Coronary artery (tissue), 2 donors: Measurements from ENCODE around the gene PASK.

Experiments used
- DNase-seq: peaks from one replicate; pipeline ENCODE4 v3.0.0-alpha.2; 2017; ENCODE audit warnings: low spot score
- H3K27ac ChIP-seq, 2 donors: fragments of 200-600 bp; sonication (generic); one replicate each; pipeline ENCODE4 v1.5.1; 2016 to 2019
- H3K4me3 ChIP-seq: fragments of 200-600 bp; sonication (generic); 2 replicates; pipeline ENCODE4 v1.5.1; 2016; ENCODE audit warnings: mild to moderate bottlenecking, moderate library complexity
- CTCF ChIP-seq: fragments of 200-600 bp; sonication (generic); IDR thresholded peaks from one replicate; pipeline ENCODE4 v1.5.1; 2019; ENCODE audit warnings: antibody characterized with exemption

Gene PASK

GRCh38 chr2:241161646-241162281 lies 12.5 kb upstream of the PASK start:
- H3K4me3 ChIP-seq = no peak overlapping the region
- H3K27ac ChIP-seq = peak overlapping the region; percentile 39 to 82
- DNase-seq = peak; percentile 84
- no peak for TF ChIP-seq CTCF

DNA sequence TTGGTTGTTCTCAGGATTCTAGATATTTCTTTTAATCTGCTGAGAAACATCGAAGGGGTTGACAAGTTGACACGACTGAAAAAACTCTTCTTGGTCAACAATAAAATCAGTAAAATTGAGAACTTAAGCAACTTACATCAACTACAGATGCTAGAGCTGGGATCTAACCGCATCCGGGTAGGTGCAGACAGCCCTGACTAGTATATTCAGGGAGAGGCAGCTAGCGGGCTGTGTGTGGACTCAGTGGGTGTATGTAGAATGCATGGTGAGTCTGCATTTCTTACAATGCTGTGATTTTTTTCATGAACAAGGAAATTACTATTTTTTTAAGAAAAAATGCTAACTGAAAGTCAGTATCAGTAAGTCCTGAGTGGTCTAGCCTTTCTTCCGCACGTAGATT lies 11.0 kb upstream of the PASK start:
- no peak for TF ChIP-seq CTCF
- H3K27ac ChIP-seq = no peak overlapping the region
- no peak overlapping the region for H3K4me3 ChIP-seq
- no peak for DNase-seq

- DNase-seq = no peak
- Histone ChIP-seq H3K27ac (no peak overlapping the region), H3K4me3 (no peak overlapping the region)
- TF ChIP-seq CTCF = no peak
Measured at GRCh38 chr2:241159116-241159515, 9.8 kb upstream of the PASK start.

DNA sequence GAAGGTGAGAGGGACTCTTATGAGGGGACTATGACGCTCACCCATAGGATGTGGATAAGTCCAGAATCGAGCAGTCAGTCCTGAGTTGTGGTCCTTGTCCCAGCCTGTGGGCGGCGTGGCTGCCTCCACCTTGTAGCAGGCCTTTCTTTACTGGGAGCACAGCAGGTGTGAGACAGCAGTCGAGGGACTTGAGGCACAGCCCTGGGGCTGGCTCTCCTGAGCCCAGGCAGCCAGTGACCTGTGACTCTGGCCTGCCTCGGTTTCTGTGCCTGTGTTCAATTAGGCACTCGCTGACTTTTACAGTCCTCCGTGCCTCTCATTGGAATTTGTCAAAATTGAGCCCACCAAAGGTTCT lies 9.3 kb upstream of the PASK start:
- no peak overlapping the region for H3K27ac ChIP-seq
- no peak for TF ChIP-seq CTCF
- H3K4me3 ChIP-seq = no peak overlapping the region
- DNase-seq = no peak

DNA sequence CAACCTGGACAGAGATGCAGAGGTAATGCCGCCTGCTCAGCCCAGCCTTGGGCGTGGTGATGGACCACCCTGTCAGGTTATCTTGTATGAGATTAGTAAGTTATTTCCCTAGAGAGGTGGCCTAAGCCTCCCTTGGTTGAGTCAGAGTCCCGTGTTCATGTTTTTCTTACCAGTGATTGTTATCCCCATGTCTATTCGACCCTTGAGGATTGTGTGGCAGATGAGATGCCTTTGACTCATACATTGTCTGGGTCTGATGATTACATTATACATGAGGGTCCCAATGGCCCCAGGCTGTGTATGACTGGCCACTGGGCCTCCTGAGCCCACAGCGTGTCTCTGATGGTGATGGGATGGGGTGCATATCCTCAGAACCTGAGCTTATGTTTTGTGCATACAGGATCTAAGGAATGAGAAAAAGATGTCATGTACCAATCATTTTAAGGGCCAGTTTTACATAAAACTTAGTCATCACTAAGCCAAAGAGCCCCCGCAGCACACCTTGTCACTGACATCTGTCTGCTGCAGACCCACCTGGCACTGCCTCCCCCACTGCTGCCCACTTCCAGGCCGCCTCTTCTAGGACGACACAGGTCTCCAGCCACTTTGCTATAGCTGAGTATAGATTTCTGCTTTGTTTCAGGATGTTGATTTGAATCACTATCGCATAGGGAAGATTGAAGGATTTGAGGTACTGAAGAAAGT lies 8.7 kb upstream of the PASK start:
- Histone ChIP-seq H3K4me3 (no peak overlapping the region), H3K27ac (no peak overlapping the region)
- no peak for TF ChIP-seq CTCF
- DNase-seq = no peak

- no peak overlapping the region for H3K27ac ChIP-seq
- no peak for DNase-seq
- TF ChIP-seq CTCF = no peak
- no peak overlapping the region for H3K4me3 ChIP-seq
Measured at GRCh38 chr2:241156971-241157441, 7.7 kb upstream of the PASK start.

DNA sequence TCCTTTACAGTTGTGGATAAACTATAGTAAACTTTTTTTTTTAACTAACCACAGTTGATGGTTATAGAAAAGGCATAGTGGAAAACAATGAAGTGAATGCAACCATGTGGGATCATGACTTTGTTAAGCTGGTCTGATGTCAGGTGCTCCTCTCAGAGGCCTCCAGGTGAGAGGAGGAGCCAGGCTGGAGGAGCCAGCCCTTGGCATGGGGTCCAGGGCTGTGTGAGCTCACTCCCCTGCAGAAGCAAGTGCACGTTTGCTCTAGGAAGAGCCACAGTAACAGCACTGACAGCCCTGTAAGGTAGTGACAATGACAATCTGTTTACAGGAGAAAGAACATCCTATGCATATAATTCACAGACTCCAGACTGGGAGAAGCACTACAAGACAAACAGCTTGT lies 6.7 kb upstream of the PASK start:
- no peak overlapping the region for H3K27ac ChIP-seq
- DNase-seq = no peak
- H3K4me3 ChIP-seq = no peak overlapping the region
- no peak for TF ChIP-seq CTCF
